Tibial nerve (tissue), 4 donors: ENCODE results near the gene WASHC2A. TPM values are rescaled to one million over a fixed set of nuclear protein-coding genes. Genes with fewer than 3 reads are reported as not detected.
"Not testable (repeated sequence)": the region's sequence is repeated elsewhere in the genome, so short reads cannot be mapped to it uniquely, and the experiment has no call there.

ENCODE experiments used
- DNase-seq, 2 donors: peaks; one replicate each; pipeline ENCODE4 v3.0.0-alpha.2; 2019; ENCODE audit warnings: low spot score in 2 of 2
- H3K27ac ChIP-seq, 4 donors: fragments of 200-600 bp; sonication (generic) in 3 of 4; one replicate each; pipeline ENCODE4 v1.5.1; 2017 to 2019; ENCODE audit warnings: mild to moderate bottlenecking in 1 of 4
- H3K27me3 ChIP-seq, 2 donors: fragments of 200-600 bp; sonication (generic) in 1 of 2; one replicate each; pipeline versions ENCODE4 v1.5.1 to v1.6.0; 2017 to 2019
- H3K36me3 ChIP-seq, 3 donors: fragments of 200-600 bp; sonication (generic); one replicate each; pipeline ENCODE4 v1.5.1; 2018 to 2019
- H3K4me1 ChIP-seq, 4 donors: fragments of 200-600 bp; sonication (generic) in 3 of 4; one replicate each; pipeline ENCODE4 v1.5.1; 2017 to 2019
- H3K4me3 ChIP-seq, 4 donors: fragments of 200-600 bp; sonication (generic) in 3 of 4; one replicate each; pipeline ENCODE4 v1.5.1; 2017 to 2019; ENCODE audit warnings: mild to moderate bottlenecking in 1 of 4, moderate library complexity in 1 of 4
- H3K9me3 ChIP-seq, 4 donors: fragments of 200-600 bp; sonication (generic) in 3 of 4; one replicate each; pipeline ENCODE4 v1.5.1; 2017 to 2019
- EP300 ChIP-seq, 2 donors: sonication (generic); formaldehyde crosslinking; IDR thresholded peaks; one replicate each; pipeline ENCODE4 v1.6.1; 2017; ENCODE audit warnings: antibody characterized with exemption in 2 of 2, mild to moderate bottlenecking in 1 of 2
- POLR2A ChIP-seq, 2 donors: fragments of 450-650 bp; IDR thresholded peaks; one replicate each; pipeline ENCODE4 v1.6.1; 2017; ENCODE audit warnings: antibody characterized with exemption in 2 of 2, mild to moderate bottlenecking in 2 of 2, moderate library complexity in 2 of 2
- WGBS, 2 donors: methylation state at CpG; one replicate each; pipeline ENCODE4 v1.1.5; 2018; 5-methylcytosine and 5-hydroxymethylcytosine counted together
- total RNA-seq, 4 donors: library from RNA; depleted of rRNA; stranded (reverse); fragments of >200 nt; gene quantifications; one replicate each; pipeline ENCODE4 v1.1.0, GENCODE V29; 2016
- TF ChIP-seq, protein P1 (sequence below), 5 experiments: fragments of 200-600 bp in 3 of 5; fragments of 450-650 bp in 2 of 5; sonication (generic) in 3 of 5; IDR thresholded peaks; one replicate each; pipeline ENCODE4 v1.5.1; 2016 to 2019; ENCODE audit warnings: antibody characterized with exemption in 5 of 5, mild to moderate bottlenecking in 3 of 5, moderate library complexity in 2 of 5

Gene WASHC2A
- total RNA-seq, 4 donors from 2014 or later = 25.7 to 41.7 (median 37.8) TPM

DNA sequence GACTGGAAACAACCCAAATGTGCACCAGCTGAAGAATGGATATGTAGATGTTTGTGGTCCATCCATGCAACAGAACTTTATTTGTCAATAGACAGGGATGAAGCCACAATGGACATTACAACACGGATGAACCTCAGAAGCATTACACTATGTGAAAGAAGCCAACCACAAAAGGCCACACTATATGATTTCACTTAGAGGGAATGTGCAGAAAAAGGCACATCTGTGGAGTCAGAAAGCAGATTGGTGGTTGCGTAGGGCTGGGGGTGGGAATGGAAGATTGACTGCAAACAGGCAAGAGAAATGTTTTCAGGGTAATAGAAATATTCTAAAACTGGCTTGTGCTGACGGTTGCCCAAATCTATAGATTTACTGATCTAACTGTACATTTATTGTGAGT lies 34.3 kb upstream of the WASHC2A start:
- Histone ChIP-seq H3K36me3 (no peaks in the 10 kb centered on the region), H3K27ac (no peak overlapping the region), H3K9me3 (no peaks in the 10 kb centered on the region), H3K4me1 (no peaks in the 10 kb centered on the region), H3K4me3 (no peak overlapping the region), H3K27me3 (no peaks in the 10 kb centered on the region)
- WGBS, 2 donors = 52 to 65% methylated on average over 3 of the region's 3 CpGs
- DNase-seq = no peak
- TF ChIP-seq POLR2A (IDR thresholded peaks at IDR 0.05) (no peak), EP300 (IDR thresholded peaks at IDR 0.05) (no peak)
- TF ChIP-seq, protein P1, sequence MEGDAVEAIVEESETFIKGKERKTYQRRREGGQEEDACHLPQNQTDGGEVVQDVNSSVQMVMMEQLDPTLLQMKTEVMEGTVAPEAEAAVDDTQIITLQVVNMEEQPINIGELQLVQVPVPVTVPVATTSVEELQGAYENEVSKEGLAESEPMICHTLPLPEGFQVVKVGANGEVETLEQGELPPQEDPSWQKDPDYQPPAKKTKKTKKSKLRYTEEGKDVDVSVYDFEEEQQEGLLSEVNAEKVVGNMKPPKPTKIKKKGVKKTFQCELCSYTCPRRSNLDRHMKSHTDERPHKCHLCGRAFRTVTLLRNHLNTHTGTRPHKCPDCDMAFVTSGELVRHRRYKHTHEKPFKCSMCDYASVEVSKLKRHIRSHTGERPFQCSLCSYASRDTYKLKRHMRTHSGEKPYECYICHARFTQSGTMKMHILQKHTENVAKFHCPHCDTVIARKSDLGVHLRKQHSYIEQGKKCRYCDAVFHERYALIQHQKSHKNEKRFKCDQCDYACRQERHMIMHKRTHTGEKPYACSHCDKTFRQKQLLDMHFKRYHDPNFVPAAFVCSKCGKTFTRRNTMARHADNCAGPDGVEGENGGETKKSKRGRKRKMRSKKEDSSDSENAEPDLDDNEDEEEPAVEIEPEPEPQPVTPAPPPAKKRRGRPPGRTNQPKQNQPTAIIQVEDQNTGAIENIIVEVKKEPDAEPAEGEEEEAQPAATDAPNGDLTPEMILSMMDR (IDR thresholded peaks at IDR 0.05) = no peak

DNA sequence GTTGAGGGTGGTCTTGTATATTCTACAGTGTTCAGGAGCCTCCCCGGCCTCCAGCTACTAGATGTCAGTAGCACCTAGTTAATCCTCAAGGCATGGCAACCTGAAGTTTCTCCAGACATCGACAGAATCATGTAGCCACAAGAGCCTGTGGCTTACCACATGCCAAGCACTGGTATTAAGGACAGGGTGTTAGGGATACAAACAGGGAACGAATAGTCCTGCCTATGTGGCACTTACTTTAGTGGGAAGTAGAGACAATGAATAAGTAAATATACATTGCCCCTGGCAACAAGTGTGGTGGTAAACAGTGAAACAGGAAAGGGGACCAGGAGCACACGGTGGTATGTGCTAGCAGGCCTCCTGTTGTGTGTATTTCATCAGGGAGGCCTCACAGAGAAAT lies 32.4 kb upstream of the WASHC2A start:
- WGBS, 2 donors = 65 to 71% methylated on average over 3 of the region's 4 CpGs
- DNase-seq, H3K36me3 ChIP-seq: not testable (repeated sequence)

DNA sequence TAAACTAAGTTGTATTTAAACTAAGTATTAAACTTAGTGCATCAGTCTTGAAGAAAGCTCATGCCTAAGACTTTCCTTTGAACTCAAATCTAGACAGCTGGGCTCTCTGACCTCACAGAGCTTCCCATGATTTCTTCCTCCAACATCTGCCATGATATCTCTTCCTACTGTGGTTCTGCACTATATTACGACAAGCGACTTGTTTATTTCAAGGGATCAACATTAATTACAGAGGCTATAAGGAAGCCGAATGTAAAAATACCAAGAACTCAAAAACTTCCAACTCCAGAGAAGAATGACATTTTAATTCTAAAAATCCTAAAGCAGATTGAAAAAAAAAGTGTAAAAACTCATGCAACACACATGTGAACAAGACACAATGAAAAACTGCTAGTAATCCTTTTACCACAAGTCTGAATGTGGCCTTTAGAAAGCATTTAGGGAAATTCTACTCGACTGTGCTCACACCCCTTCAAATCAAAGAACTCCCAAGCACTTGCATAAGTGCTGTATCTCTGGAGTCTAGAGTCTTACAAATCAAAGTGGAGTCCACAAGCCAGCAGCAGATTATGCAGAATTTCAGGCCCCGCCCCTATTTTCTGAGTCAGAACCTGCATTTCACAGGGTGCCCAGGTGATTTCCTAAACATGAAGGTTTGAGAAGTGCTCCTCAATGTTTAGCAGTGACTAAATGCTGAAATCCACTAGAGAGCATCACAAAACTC lies 22.7 kb upstream of the WASHC2A start:
- DNase-seq = no peak
- Histone ChIP-seq H3K27ac (no peak overlapping the region), H3K36me3 (no peaks in the 10 kb centered on the region), H3K9me3 (no peaks in the 10 kb centered on the region), H3K4me1 (no peaks in the 10 kb centered on the region), H3K27me3 (no peaks in the 10 kb centered on the region), H3K4me3 (no peak overlapping the region)
- 75 to 80% methylated on average over 5 of the region's 5 CpGs for WGBS, 2 donors
- TF ChIP-seq POLR2A (IDR thresholded peaks at IDR 0.05) (no peak), EP300 (IDR thresholded peaks at IDR 0.05) (no peak)
- TF ChIP-seq, protein P1 (IDR thresholded peaks at IDR 0.05) = no peak

More for the DNA sequence above, 32.4 kb upstream of the WASHC2A start:
- not testable (repeated sequence) for H3K27ac ChIP-seq, H3K9me3 ChIP-seq, H3K27me3 ChIP-seq, H3K4me3 ChIP-seq, H3K4me1 ChIP-seq

DNA sequence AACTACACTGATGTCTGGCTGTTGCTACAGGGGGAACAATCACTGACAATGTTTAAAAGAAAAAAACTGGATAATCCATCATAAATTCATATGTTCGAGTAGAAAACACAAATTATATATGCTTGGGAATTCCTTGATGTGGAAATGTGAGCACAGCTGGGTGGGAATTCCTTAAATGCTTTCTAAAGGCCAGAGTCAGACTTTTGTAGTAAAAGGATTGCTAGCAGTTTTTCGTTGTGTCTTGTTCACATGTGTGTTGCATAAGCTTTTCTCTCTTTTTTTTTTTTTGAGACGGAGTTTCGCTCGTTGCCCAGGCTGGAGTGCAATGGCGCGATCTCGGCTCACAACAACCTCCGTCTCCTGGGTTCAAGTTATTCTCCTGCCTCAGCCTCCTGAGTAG lies 21.3 kb upstream of the WASHC2A start:
- H3K4me1 ChIP-seq, H3K4me3 ChIP-seq, H3K36me3 ChIP-seq, H3K27ac ChIP-seq, DNase-seq, H3K27me3 ChIP-seq, H3K9me3 ChIP-seq: not testable (repeated sequence)
- WGBS, 2 donors = 80% methylated on average over 9 of the region's 9 CpGs

DNA sequence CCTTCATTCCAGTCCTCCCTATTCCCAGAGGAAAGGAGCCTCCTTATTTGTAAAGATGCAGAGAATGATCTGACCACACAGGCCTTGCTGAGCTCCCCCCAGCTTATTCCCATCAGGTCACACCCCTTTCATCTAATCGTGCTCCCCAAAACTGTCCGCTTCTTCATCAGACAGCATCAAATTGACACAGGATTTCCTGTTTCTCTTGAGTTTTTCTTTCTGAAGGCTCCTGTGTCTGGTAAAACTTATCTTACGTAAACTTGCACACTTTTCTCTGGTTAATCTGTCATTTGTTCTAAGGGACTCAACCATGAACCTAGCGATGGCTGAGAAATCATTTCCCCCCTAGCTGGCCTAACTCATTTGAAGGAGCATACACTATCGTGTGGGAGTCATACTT lies 20.2 kb upstream of the WASHC2A start:
- H3K4me1 ChIP-seq, H3K9me3 ChIP-seq, DNase-seq, H3K27ac ChIP-seq, H3K36me3 ChIP-seq, H3K27me3 ChIP-seq, H3K4me3 ChIP-seq: not testable (repeated sequence)
- WGBS, 2 donors = 80 to 91% methylated on average over 5 of the region's 5 CpGs

DNA sequence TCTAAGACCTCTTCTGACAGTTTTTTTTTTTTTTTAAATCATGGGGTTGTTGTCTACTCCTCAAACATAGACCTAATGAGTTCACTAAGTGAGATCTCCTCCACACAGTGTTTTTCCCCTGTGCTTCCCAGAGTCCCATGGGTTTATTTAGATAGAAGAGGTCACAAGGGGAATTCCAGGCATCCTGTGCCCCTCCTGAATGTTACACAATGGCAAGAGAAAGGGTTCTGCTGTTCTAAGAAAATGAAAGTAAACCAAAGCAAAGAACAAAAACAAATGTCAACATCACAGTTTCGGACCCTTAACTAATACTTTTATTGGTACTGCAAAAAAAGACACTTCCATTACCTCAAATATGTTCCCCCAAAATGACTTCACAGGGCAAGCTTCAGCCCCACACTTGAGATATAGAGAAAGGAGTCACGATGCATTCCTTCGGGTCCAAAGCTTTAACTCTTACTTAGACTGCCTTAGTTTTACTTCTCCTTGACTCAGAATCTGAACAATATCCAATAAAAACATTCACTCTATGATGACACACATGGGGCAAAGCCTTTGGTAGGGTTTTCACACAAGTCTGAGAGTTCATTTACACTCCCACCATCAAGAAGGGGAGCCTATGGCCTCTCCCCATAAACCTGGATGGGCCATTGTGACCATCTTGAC lies 15.6 kb upstream of the WASHC2A start:
- not testable (repeated sequence) for H3K27me3 ChIP-seq, H3K4me3 ChIP-seq, H3K4me1 ChIP-seq, H3K36me3 ChIP-seq, DNase-seq, H3K9me3 ChIP-seq, H3K27ac ChIP-seq
- WGBS, 2 donors = 40 to 49% methylated on average over 3 of the region's 3 CpGs

DNA sequence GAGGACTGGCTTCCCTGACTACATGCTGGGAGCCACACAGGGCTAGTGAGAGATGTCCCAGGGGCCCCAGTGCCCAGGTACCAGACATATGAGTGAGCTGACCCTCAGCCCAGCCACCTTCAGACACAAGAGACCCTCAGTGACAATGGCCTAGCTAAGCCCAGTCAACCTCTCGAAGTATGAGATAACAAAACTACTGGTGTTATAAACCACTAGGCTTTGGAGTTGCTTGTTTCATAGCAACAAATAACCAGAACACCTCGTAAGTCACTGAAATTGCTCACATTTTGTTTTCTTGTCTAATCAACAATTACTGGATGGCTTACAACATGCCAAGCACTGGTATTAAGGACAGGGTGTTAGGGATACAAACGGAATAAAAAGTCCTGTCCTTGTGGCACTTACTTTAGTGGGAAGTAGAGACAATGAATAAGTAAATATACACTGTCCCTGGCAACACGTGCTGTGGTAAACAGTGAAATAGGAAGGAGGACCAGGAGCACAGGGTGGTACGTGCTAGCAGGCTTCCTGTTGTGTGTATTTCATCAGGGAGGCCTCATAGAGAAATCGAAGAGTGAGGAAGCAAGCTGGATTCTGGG lies 14.9 kb upstream of the WASHC2A start:
- WGBS, 2 donors = 67 to 71% methylated on average over 6 of the region's 6 CpGs
- not testable (repeated sequence) for H3K27ac ChIP-seq, DNase-seq, H3K9me3 ChIP-seq, H3K36me3 ChIP-seq, H3K4me3 ChIP-seq, H3K4me1 ChIP-seq, H3K27me3 ChIP-seq

DNA sequence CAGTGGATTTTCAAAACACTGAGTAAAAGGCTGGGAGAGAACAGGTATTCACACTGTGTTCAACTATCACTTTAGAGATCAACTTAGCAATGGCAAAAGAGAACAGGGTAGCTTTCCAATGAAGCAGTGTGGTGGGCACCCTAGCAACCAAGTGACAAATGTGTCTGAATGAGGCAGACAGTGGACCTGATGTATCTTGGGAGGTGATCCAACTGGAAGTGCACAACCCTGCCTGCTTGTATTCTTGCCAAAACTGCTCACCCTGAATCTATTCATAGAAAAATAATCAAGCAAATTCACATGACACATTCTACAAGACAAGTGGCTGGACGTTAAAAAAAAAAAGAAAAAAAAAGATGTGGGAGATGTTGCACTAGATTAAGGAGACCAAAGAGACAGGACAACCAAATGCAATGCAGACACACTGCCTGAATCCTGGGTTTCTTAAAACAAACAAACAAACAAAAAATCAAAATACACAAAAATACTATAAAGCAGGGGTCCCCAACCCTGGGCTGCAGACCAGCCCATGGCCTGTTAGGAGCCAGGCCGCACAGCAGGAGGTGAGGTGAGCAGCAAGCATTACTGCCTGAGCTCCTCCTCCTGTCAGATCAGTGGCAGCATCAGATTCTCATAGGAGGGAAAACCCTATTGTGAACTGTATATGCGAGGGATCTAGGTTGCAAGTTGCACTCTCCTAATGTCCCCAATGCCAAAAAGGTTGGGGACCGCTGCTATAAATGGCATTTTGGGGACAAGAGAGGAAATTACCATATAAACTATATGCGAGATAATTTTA lies 12.1 kb upstream of the WASHC2A start:
- H3K4me1 ChIP-seq, H3K27me3 ChIP-seq, H3K4me3 ChIP-seq, DNase-seq, H3K9me3 ChIP-seq, H3K36me3 ChIP-seq, H3K27ac ChIP-seq: not testable (repeated sequence)
- WGBS, 2 donors = 63 to 68% methylated on average over 5 of the region's 5 CpGs

DNA sequence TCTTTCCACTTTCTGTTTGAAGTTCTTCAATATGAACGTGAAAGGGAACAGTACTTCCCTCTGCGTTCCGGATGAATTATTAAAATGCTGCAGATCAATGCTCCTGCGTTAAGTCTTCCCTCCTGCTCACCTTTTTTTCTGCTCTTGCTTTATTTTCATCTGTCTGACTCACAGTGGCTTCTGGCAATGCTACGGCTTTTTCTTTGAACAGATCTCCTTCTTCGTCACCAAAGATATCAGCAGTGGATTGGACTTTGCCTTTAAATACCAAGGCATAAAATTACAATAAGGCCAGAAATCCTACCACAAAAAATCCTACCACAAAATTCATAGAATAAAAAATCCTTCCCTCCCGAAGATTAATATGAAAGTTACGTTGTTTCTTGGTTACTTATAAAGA lies 11.1 kb upstream of the WASHC2A start:
- H3K4me3 ChIP-seq, H3K9me3 ChIP-seq, DNase-seq, H3K27me3 ChIP-seq, H3K27ac ChIP-seq, H3K4me1 ChIP-seq, H3K36me3 ChIP-seq: not testable (repeated sequence)
- 85 to 89% methylated on average over 8 of the region's 8 CpGs for WGBS, 2 donors

DNA sequence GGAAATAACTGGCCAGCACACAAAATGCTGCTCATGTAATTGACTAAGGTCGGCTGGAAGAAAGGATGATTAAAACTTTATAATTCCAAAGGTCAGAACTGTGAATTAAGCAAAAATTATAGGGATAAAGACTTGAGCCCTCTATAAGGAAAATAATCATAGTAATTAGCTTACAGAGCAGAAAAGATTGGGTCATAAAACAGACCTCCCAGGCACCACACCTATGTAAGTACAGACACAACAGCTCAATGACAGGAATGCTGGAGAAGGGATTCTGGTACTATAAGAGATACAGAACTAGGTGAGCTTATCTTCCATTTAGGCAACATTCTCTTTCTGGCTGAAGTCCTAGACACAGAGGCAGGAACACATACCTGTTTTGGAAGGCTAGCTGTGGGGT lies 9.0 kb upstream of the WASHC2A start:
- H3K36me3 ChIP-seq = not testable (repeated sequence)

DNA sequence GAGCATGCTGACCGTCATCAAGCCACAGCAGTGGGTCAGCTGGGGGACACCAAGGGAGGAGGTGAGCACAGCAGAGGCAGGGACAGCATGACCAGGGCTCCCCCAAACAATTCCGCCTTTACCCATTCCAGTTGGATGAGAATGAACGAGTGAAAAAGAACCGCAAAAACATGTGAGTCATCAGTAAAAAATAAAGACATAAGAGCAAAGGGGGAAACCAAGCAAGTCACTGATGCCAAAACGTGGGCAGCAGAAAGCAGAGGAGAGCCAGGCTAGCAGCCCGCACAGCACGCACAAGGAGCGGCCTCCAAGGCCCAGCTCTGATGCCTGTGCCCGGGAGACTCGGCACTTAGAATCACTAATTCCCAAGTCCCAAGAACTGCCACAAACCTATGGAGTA lies 7.8 kb upstream of the WASHC2A start:
- not testable (repeated sequence) for H3K27me3 ChIP-seq, H3K27ac ChIP-seq, H3K4me1 ChIP-seq, H3K9me3 ChIP-seq, DNase-seq, H3K36me3 ChIP-seq, H3K4me3 ChIP-seq
- WGBS, 2 donors = 74 to 76% methylated on average over 10 of the region's 10 CpGs

More for the DNA sequence above, 9.0 kb upstream of the WASHC2A start:
- not testable (repeated sequence) for DNase-seq, H3K27me3 ChIP-seq, H3K4me3 ChIP-seq, H3K4me1 ChIP-seq, H3K9me3 ChIP-seq, H3K27ac ChIP-seq
- WGBS, 2 donors = 85 to 89% methylated on average over 1 of the region's 1 CpG
